HL-60 (cell line): ENCODE measurements around the gene PDZD8.
A peak's percentile ranks its signal among the peaks of the same experiment; 100 is the strongest.

Experiments
- DNase-seq, 2 experiments: peaks; one replicate each; pipeline ENCODE4 v3.0.0-alpha.2; 2010 to 2020; ENCODE audit warnings: low read depth in 1 of 2, low spot score in 1 of 2
- H3K27ac ChIP-seq: fragments of 250-450 bp; sonication (Bioruptor Pico); replicated peaks from 2 replicates; pipeline ENCODE4 v1.5.1; 2020; ENCODE audit warnings: mild to moderate bottlenecking, moderate library complexity
- H3K27me3 ChIP-seq: fragments of 250-450 bp; sonication (Bioruptor Pico); 2 replicates; pipeline ENCODE4 v1.5.1; 2021; ENCODE audit warnings: mild to moderate bottlenecking, moderate library complexity; ENCODE audit not compliant: insufficient read depth, poor library complexity, severe bottlenecking
- H3K4me3 ChIP-seq: replicated peaks from 2 replicates; pipeline ENCODE4 v1.5.1; 2011; ENCODE audit warnings: mild to moderate bottlenecking, control low read depth, low read length; ENCODE audit not compliant: insufficient read depth
- GABPA ChIP-seq: IDR thresholded peaks from 2 replicates; pipeline ENCODE4 v1.6.1; 2012; ENCODE audit warnings: low read depth
- POLR2AphosphoS5 ChIP-seq: IDR thresholded peaks from 2 replicates; pipeline ENCODE4 v1.6.1; 2012; ENCODE audit warnings: low read depth
- REST ChIP-seq: IDR thresholded peaks from 2 replicates; pipeline ENCODE4 v1.6.1; 2012; ENCODE audit warnings: low read depth; ENCODE audit not compliant: insufficient replicate concordance
- SPI1 ChIP-seq: IDR thresholded peaks from 2 replicates; pipeline ENCODE4 v1.6.1; 2012; ENCODE audit warnings: low read depth, mild to moderate bottlenecking, borderline replicate concordance
- TF ChIP-seq, protein P1 (sequence below): IDR thresholded peaks from one replicate; pipeline ENCODE4 v1.5.1; 2011; ENCODE audit warnings: low read length, control low read depth, inconsistent platforms; ENCODE audit not compliant: insufficient read depth

Gene PDZD8

GRCh38 chr10:117254774-117255735, 120.2 kb downstream of the PDZD8 start:
- H3K27ac ChIP-seq = no peak overlapping the region
- H3K27me3 ChIP-seq = peaks cover 5% of the 10 kb centered on the region
- no peak for DNase-seq
- H3K4me3 ChIP-seq = no peak overlapping the region
- no peak for TF ChIP-seq REST
- TF ChIP-seq POLR2AphosphoS5 = no peak
- TF ChIP-seq SPI1 = no peak
- no peak for TF ChIP-seq GABPA
- TF ChIP-seq, protein P1, sequence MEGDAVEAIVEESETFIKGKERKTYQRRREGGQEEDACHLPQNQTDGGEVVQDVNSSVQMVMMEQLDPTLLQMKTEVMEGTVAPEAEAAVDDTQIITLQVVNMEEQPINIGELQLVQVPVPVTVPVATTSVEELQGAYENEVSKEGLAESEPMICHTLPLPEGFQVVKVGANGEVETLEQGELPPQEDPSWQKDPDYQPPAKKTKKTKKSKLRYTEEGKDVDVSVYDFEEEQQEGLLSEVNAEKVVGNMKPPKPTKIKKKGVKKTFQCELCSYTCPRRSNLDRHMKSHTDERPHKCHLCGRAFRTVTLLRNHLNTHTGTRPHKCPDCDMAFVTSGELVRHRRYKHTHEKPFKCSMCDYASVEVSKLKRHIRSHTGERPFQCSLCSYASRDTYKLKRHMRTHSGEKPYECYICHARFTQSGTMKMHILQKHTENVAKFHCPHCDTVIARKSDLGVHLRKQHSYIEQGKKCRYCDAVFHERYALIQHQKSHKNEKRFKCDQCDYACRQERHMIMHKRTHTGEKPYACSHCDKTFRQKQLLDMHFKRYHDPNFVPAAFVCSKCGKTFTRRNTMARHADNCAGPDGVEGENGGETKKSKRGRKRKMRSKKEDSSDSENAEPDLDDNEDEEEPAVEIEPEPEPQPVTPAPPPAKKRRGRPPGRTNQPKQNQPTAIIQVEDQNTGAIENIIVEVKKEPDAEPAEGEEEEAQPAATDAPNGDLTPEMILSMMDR = no peak

DNA sequence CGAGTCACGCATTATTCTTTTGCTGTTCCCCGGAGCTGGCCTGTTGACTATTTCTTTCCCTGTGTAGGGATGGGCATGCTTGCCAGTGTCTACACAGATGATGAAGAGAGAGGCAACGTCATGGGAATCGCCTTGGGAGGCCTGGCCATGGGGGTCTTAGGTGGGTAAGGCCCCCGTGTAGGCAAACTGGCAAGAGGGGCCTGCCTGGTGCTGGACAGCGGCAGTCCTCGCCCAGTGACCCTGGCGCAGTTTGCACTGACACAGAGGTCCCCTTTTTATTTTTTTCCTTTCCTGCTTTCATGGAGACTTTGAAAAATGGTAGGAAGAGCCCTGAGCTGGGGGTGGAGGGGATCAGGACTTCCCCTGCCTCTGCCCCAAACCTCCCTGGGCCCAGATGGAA, 120.9 kb downstream of the PDZD8 start:
- TF ChIP-seq POLR2AphosphoS5 = no peak
- peak; percentile 76 for TF ChIP-seq REST
- DNase-seq = no peak
- Histone ChIP-seq H3K27me3 (peaks cover 5% of the 10 kb centered on the region), H3K27ac (no peak overlapping the region), H3K4me3 (no peak overlapping the region)

GRCh38 chr10:117253908-117254307, 121.3 kb downstream of the PDZD8 start:
- TF ChIP-seq GABPA = no peak
- TF ChIP-seq REST = no peak
- TF ChIP-seq, protein P1 = no peak
- TF ChIP-seq POLR2AphosphoS5 = no peak
- TF ChIP-seq SPI1 = no peak
- H3K4me3 ChIP-seq = no peak overlapping the region
- H3K27ac ChIP-seq = no peak overlapping the region
- no peak for DNase-seq
- peaks cover 6% of the 10 kb centered on the region for H3K27me3 ChIP-seq
